PC-3 (cell line): Measurements from ENCODE around the gene ATP6V1G1.

Experiments used
- CTCF ChIP-seq: fragments of 300-600 bp; sonication (generic); conservative IDR thresholded peaks from 2 replicates; pipeline ENCODE4 v1.5.1; 2017; ENCODE audit warnings: antibody characterized with exemption, low read depth, mild to moderate bottlenecking, low read length
- EZH2 ChIP-seq: fragments of 300-600 bp; sonication (generic); IDR thresholded peaks from one replicate; pipeline ENCODE4 v1.6.1; 2017; ENCODE audit warnings: antibody characterized with exemption, mild to moderate bottlenecking, low read length; ENCODE audit not compliant: unreplicated experiment

DNA sequence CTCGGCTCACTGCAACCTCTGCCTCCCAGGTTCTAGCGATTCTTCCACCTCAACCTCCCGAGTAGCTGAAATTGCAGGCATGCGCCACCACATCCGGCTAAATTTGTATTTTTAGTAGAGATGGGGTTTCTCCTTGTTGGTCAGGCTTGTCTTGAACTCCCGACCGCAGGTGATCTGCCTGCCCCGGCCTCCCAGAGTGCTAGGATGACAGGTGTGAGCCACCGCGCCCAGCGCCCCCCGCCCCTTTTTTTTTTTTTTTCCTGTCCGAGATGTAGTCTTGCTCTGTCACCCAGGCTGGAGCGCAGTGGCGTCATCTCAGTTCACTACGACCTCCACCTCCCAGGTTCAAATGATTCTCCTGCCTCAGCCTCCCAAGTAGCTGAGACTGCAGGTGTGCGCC lies 6.6 kb downstream of the ATP6V1G1 start:
- TF ChIP-seq CTCF (no peak), EZH2 (no peak)
